A549 (cell line): ENCODE results near the gene TET2.

Experiments used
- BHLHE40 ChIP-seq: IDR thresholded peaks from 2 replicates; pipeline ENCODE4 v1.6.1; 2012; ENCODE audit warnings: low read depth, low read length, inconsistent platforms
- CTCF ChIP-seq: fragments of >200 bp; sonication (Bioruptor Twin); formaldehyde crosslinking; IDR thresholded peaks from 3 replicates; pipeline ENCODE4 v1.5.1; 2016
- ELK1 ChIP-seq: fragments of 150-350 bp; IDR thresholded peaks from 2 replicates; pipeline ENCODE4 v1.6.1; 2014; ENCODE audit warnings: low read depth, mild to moderate bottlenecking, low read length
- EP300 ChIP-seq, 2 experiments: fragments of >200 bp; sonication (Bioruptor Twin); formaldehyde crosslinking; IDR thresholded peaks; 2 replicates in 1 of 2; 3 replicates in 1 of 2; pipeline ENCODE4 v1.6.1; 2016 to 2017
- POLR2A ChIP-seq: IDR thresholded peaks from 2 replicates; pipeline ENCODE4 v1.6.1; 2012; ENCODE audit warnings: mild to moderate bottlenecking, low read length
- RCOR1 ChIP-seq: fragments of 150-350 bp; IDR thresholded peaks from 2 replicates; pipeline ENCODE4 v1.6.1; 2014; ENCODE audit warnings: antibody characterized with exemption, low read length, low read depth
- RFX5 ChIP-seq: fragments of 450-650 bp; IDR thresholded peaks from 2 replicates; pipeline ENCODE4 v1.7.1; 2014; ENCODE audit warnings: antibody characterized with exemption, mild to moderate bottlenecking, moderate library complexity
- USF2 ChIP-seq: fragments of 450-650 bp; IDR thresholded peaks from 2 replicates; pipeline ENCODE4 v1.6.1; 2014; ENCODE audit warnings: antibody characterized with exemption

GRCh38 chr4:105171912-105172311 lies 25.2 kb downstream of the TET2 start:
- TF ChIP-seq RFX5, result no peak
- no peak for TF ChIP-seq BHLHE40
- TF ChIP-seq CTCF, result no peak
- TF ChIP-seq RCOR1, result no peak
- TF ChIP-seq POLR2A, result no peak
- TF ChIP-seq EP300 (IDR thresholded peaks at IDR 0.05), result no peak
- TF ChIP-seq USF2, result no peak
- no peak for TF ChIP-seq ELK1
